ENCODE measurements around the gene TMEM61.

Gene TMEM61

GRCh38 chr1:55040083-55040932, 59.9 kb downstream of the TMEM61 start:
- DNase-seq = no peak

- DNase-seq = peak; percentile 27 to 37 (median 37)
Observed at GRCh38 chr1:55040933-55041494, 60.6 kb downstream of the TMEM61 start.

- DNase-seq = no peak
Observed at GRCh38 chr1:55041613-55042012, 61.2 kb downstream of the TMEM61 start.

All from suppressor macrophage treated with lipopolysaccharide for 1 hour (primary cell).